ENCODE data around the gene MIS12. TPM values are rescaled to one million over a fixed set of nuclear protein-coding genes. Genes with fewer than 3 reads are reported as not detected.
A peak's percentile ranks its signal among the peaks of the same experiment; 100 is the strongest.

MIS12 gene, protein sequence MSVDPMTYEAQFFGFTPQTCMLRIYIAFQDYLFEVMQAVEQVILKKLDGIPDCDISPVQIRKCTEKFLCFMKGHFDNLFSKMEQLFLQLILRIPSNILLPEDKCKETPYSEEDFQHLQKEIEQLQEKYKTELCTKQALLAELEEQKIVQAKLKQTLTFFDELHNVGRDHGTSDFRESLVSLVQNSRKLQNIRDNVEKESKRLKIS
- total RNA-seq, result 10 to 100 TPM in 3 of 4 donors, 1 to 10 TPM in 1; 8.6 to 20.9 (median 14.3) TPM

DNA sequence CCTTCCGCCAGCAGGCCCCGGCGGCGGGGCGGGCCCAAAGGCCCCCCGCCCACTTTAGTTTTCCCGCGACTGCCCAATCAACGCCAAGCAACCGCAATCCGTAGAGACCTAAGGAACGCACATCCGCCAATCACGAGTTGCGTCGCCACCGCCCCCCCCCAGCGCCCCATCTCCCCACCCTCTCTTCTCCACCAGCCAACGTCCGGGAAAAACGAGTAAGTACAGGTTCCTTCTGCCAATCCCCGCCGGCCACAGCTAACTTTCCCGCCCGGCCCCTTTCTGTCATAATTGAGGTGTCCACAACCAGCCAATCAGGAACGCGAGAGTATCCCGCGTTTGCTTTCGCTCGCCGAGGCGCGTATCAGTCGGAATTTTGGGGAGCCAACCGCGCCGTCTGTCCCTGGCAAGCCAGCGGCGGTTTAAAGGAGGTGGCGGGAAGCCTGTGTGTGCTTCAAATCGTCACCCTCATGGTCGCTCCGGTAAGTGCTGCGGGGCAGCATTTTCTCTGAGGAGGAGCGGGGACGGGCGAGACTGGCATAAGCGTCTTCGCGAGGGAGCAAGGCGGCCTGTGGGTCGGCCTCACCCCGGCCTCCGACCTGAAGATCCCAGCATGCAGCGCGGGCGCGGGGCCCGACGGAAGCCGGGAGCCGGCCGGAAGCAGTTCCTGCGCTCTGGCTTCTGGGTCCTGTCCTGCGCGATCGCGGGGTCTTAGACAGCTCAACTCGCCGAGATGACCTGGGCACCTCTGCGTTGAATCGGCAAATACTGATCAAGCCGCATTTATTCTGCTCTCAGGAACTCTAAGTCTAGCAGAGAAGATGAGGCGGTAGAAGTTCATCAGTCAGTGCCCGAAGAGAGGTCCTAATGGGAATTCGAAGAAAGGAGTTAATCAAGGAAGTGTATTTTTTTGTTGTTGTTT is at the start of gene MIS12:
Gene MIS12 (plus strand): TSS at position 361 of the 919 bp plus-strand sequence. CDS start 2,297 bp downstream, outside the sequence.
- Histone ChIP-seq H3K4me3 (peak within 1 kb of the TSS; percentile 58 to 88), H3K4me1 (peaks cover 2 to 45% (median 14%) of the 10 kb centered on the region in 3 donors), H3K9me3 (no peaks in the 10 kb centered on the region), H3K36me3 (peaks cover 0 to 52% of the 10 kb centered on the region in 2 donors), H3K27me3 (no peaks in the 10 kb centered on the region), H3K27ac (peak within 1 kb of the TSS; percentile 83 to 99 (median 99))
- ATAC-seq, result peak; percentile 98
- WGBS, 2 donors (ENCODE audit: low coverage in 1 of 2), result 2 to 3% methylated on average over 6 to 13 of the region's 77 CpGs
- TF ChIP-seq, protein P1, sequence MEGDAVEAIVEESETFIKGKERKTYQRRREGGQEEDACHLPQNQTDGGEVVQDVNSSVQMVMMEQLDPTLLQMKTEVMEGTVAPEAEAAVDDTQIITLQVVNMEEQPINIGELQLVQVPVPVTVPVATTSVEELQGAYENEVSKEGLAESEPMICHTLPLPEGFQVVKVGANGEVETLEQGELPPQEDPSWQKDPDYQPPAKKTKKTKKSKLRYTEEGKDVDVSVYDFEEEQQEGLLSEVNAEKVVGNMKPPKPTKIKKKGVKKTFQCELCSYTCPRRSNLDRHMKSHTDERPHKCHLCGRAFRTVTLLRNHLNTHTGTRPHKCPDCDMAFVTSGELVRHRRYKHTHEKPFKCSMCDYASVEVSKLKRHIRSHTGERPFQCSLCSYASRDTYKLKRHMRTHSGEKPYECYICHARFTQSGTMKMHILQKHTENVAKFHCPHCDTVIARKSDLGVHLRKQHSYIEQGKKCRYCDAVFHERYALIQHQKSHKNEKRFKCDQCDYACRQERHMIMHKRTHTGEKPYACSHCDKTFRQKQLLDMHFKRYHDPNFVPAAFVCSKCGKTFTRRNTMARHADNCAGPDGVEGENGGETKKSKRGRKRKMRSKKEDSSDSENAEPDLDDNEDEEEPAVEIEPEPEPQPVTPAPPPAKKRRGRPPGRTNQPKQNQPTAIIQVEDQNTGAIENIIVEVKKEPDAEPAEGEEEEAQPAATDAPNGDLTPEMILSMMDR (IDR thresholded peaks at IDR 0.05), result no peak
- no peak for TF ChIP-seq EP300 (IDR thresholded peaks at IDR 0.05)
- TF ChIP-seq POLR2AphosphoS5 (IDR thresholded peaks at IDR 0.05), result peak; percentile 78
- peak; percentile 49 to 64 for TF ChIP-seq POLR2A (IDR thresholded peaks at IDR 0.05)

DNA sequence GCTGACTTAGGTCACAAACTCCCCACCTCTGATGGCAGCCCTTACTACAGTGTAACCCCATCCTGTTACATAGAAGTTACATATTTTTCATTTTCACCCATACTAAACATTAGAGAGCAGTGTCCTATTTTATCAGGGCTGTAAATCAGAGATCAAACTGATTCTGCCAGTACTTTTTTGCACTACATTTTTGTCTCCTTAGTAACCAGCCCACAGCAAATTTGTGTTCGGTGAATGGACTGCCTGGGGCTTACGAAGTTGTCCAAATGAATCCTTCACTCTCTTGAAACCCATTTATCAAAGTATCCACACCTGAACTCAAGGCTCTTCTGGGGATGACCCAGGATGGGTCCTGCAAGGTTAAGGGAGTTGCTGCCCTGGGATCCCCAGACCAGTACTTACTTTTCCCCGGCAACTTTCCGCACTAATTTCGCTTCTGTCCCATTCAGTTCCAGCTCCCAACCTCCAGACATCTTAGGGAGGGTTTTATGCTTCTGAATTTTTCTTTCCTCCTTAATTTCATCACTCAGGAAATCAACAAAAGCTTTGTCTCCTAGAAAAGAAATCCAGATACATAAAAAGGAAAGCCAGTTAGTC is 48.5 kb upstream of the MIS12 start:
- Histone ChIP-seq H3K36me3 (peaks cover 0 to 58% of the 10 kb centered on the region in 2 donors), H3K27ac (peak overlapping the region in 2 of 4 donors; percentile 82 to 83), H3K27me3 (no peaks in the 10 kb centered on the region), H3K4me3 (peak overlapping the region; percentile 60 to 69), H3K9me3 (no peaks in the 10 kb centered on the region), H3K4me1 (peaks cover 0 to 41% (median 7%) of the 10 kb centered on the region in 3 donors)
- ATAC-seq, result no peak
- no peak for TF ChIP-seq EP300 (IDR thresholded peaks at IDR 0.05)
- no peak for TF ChIP-seq POLR2AphosphoS5 (IDR thresholded peaks at IDR 0.05)
- TF ChIP-seq, protein P1 (IDR thresholded peaks at IDR 0.05), result no peak
- TF ChIP-seq POLR2A (IDR thresholded peaks at IDR 0.05), result no peak
- WGBS, 2 donors (ENCODE audit: low coverage in 1 of 2), result 55 to 63% methylated on average over 4 to 5 of the region's 5 CpGs

DNA sequence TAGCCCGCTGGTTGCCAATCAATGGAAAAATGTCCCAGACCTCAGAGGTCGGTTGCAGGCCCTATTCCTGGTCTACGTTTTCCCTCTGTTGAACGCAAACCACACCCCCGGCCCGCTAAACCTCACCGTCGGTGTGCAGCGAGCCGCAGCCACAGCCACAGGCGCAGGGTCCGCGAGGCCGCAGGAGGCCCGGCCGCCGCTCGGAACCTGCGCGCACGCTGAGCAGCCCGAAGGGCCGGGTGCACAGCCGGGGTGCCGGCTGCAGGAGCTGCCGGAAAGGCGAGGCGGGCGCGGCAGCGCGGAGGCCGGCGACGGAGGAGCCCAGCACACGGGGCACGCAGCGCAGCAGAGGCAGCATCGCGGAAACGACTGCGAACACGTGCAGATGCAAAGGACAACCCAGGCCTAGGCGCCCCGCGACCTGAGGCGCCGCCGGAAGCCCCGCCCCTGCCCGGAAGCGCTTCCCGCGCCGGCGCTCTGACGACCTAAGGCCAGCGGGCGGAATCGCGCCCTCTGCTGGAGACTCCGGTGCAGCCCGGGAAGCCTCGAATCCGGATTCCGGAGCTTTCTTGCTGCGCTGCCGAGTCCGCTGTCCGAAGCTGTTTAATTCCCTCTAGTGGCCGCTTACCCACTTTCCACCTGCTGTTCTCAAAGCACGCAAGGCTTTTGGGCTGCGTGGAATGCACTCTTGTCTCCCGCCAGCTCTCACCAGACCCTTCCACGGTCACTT is 47.5 kb upstream of the MIS12 start, which contains the start of gene C1QBP:
Gene C1QBP (minus strand): TSS at position 440 of the 730 bp plus-strand sequence. CDS start 82 bp downstream, at position 358.
- Histone ChIP-seq H3K9me3 (no peaks in the 10 kb centered on the region), H3K4me1 (peaks cover 0 to 41% (median 7%) of the 10 kb centered on the region in 3 donors), H3K27ac (peak within 1 kb of the TSS; percentile 54 to 83 (median 80)), H3K36me3 (peaks cover 0 to 58% of the 10 kb centered on the region in 2 donors), H3K4me3 (peak within 1 kb of the TSS; percentile 60 to 69), H3K27me3 (no peaks in the 10 kb centered on the region)
- ATAC-seq, result peak; percentile 98
- TF ChIP-seq POLR2AphosphoS5 (IDR thresholded peaks at IDR 0.05) (peak; percentile 56), EP300 (IDR thresholded peaks at IDR 0.05) (no peak), POLR2A (IDR thresholded peaks at IDR 0.05) (peak; percentile 52 to 55)
- TF ChIP-seq, protein P1 (IDR thresholded peaks at IDR 0.05), result peak; percentile 97 to 99 (median 98)
- WGBS, 2 donors (ENCODE audit: low coverage in 1 of 2), result 0% methylated on average over 7 to 13 of the region's 75 CpGs

DNA sequence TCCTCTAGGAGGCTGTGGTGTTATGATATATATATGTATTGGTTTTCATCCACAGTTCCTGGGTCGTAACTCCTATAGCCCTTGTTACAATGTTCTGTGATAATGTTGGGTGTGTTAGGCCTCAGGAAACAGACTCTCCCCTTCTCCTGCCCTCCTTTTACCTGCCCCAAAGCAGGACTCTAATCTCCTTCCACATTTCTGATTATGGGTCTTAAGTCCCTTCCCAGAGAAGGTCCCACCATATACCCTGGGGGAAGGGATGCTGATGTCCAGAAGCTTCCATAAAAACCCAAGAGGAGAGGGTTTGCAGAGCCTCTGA is 47.0 kb upstream of the MIS12 start:
- H3K27ac ChIP-seq, result peak overlapping the region; percentile 54 to 83 (median 80)
- H3K27me3 ChIP-seq, result no peaks in the 10 kb centered on the region
- 0% methylated on average over 1 of the region's 1 CpG; no CpG with 5 or more reads in 1 of the 2 donors for WGBS, 2 donors (ENCODE audit: low coverage in 1 of 2)
- H3K9me3 ChIP-seq, result no peaks in the 10 kb centered on the region
- TF ChIP-seq POLR2AphosphoS5 (IDR thresholded peaks at IDR 0.05), result no peak
- TF ChIP-seq, protein P1 (IDR thresholded peaks at IDR 0.05), result no peak
- TF ChIP-seq EP300 (IDR thresholded peaks at IDR 0.05), result no peak
- TF ChIP-seq POLR2A (IDR thresholded peaks at IDR 0.05), result no peak
- H3K4me1 ChIP-seq, result peaks cover 0 to 41% (median 7%) of the 10 kb centered on the region in 3 donors
- H3K36me3 ChIP-seq, result peaks cover 0 to 58% of the 10 kb centered on the region in 2 donors
- no peak for ATAC-seq
- H3K4me3 ChIP-seq, result peak overlapping the region; percentile 60 to 69

Measured in gastroesophageal sphincter (tissue), 4 donors.